GM10847 (cell line): ENCODE data around the gene CCNB1IP1.

Source experiments
- POLR2A ChIP-seq: IDR thresholded peaks from 2 replicates; pipeline ENCODE4 v1.6.1; 2011; ENCODE audit not compliant: insufficient read length; ENCODE audit errors: extremely low read depth

CCNB1IP1 gene

GRCh38 chr14:20343092-20343861, 10.2 kb upstream of the CCNB1IP1 start, which contains the start of gene PARP2:
TSS of gene PARP2 (plus strand) at chr14:20343635. CDS start at chr14:20343642, 7 bp downstream.
- TF ChIP-seq POLR2A: peak; percentile 97

- TF ChIP-seq POLR2A: no peak
These were observed 8.6 kb upstream of the CCNB1IP1 start for GRCh38 chr14:20341646-20342045.

- no peak for TF ChIP-seq POLR2A
These were observed 938 bp upstream of the CCNB1IP1 start for GRCh38 chr14:20334017-20334416.

GRCh38 chr14:20333494-20333841, 389 bp upstream of the CCNB1IP1 start:
- TF ChIP-seq POLR2A: no peak

DNA sequence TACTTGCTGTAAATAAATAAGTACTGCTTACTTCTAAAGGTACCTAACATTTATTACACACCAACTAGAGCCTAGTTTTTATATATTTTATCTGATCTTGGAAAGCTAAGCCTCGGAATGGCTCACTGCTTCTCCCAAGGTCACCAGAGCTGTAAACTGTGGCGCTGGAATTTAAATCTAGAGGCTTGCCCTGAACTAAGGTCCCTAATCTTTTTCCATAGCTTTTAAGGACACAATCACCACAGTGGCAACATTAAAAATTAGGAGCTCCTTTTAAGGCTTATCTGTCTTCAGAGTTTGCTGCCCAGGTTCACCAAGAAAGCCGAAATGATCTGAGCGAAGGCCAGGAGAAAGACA, 670 bp downstream of the CCNB1IP1 start:
- TF ChIP-seq POLR2A: no peak

DNA sequence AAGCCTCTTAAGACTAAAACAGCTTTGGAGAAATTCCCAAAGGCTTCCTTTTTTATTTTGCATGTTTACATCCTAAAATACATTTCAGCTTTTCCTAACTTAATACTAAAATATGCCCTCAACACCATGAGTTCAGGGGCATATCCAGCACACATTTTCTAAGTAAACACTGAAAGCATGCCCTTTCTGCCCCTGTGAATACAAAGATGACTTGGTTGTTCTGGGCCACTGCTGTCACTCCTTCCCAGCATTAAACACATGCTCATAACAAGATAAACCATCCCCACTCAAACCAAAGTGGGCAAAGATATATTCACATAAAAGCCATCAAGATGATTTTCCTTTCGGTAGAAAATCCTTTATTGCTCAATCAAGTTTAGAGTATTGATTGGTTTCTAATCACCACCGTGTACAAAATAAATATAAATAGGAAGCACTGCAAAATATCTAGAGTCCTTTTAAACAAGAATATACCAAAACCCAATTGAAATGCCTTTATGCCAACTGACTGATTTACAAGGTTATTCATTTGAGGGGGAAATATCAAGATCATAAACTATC, 1.9 kb downstream of the CCNB1IP1 start:
- no peak for TF ChIP-seq POLR2A

DNA sequence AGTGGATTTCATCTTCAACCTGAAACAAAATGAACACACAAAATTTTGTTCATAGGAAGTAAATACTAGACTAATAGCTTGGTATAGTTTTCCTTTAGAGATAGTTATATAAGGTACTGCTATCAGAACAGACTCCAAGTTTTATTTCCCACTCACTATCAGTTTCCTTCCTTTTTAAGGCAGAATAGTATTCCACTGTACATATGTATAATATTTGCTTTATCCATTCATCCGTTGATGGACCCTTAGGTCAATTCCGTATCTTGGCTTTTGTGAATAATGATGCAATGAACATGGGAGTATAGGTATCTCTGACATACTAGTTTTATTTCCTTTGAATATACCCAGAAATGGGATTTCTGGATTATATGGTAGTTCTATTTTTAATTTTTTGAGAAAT, 3.7 kb downstream of the CCNB1IP1 start:
- TF ChIP-seq POLR2A: no peak

DNA sequence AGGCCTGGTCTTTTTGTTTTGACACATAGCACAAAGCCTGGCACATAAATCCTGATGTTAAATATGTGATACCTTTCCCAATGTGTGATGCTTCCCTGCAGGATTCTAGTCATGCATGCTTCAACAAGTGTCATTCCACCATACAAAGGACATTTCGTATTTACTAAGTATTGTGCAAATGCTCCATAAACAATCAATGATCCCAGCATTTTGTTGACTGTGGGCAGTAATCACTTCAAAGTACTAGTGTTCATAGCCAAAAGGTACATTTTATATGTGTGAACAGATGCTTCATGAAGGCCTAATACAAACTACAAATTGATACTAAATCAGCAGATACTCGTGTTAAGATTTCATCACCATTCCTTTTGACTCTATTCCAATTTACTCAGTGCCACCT, 4.4 kb downstream of the CCNB1IP1 start:
- TF ChIP-seq POLR2A: no peak

DNA sequence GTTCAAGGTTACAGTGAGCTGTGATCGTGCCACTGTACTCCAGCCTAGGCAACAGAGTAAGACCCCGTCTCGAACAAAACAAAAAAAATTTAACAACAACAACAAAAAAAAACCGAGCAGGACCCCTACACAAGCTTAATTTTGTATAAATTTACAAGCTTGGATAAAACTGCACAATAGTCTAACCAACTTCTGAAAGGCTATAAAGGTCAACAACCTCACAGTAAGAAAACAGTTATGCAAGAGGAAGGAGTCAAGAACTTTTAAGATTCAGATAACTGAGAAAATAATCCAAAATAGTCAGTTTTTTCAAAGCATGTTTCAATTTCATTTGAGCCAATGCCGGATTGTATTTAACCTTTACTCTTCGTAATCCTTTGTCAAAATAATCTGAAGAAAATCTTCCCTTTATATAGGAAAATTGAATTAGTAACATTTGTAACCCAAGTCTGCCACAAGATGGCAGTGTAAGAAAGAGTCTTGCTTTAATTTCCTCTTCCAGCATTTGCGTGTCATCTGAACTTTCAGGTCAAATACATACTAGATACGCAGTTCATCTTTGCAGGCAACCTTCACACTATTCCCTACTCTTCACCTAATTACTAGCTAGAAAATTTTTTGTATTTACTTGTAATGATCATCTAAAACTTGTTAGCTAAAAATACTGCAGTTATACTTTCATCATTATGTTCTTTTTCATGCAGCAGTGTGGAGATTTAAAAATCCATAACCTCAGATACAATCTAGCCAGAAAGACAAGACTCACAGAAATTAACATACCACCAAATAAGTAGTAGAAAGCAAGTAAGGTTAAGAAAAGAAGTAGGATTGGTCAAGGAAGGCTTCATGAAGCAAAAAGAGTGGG, 5.8 kb downstream of the CCNB1IP1 start:
- no peak for TF ChIP-seq POLR2A

- no peak for TF ChIP-seq POLR2A
These were observed 15.4 kb downstream of the CCNB1IP1 start for GRCh38 chr14:20317720-20318119.

DNA sequence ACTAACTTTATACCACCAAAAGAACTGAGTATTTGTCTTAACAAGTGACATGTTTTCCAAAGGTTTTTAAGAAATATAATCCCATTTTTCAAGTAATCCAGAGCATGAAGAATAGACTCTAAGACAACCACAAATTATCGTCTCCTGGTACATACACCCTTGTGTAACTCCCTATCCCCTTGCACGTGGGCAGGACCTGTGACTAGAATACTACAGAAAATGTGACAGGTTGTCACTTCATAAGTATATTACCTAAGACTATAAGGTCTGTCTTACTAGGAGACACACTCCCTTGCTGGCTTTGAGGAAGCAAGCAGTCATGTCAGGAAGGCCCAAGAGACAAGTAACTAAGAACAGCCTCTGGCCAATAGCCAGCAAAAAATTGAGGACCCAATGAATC, 19.1 kb downstream of the CCNB1IP1 start:
- no peak for TF ChIP-seq POLR2A

DNA sequence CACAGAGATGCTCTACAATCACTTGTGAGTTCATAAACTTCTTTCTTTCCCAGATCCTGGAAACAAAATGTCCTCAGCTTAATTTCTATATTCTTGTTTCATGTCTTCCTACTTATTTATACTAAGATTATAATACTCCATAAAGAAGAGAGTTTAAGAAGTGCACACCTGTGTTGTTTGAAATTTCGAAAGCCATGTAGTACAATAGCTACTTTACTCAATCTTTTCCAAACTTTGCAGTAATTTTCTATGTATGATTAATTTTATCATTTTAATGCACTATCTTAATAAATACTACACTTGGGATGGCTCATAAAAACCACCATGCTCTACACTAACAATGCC, 27.0 kb downstream of the CCNB1IP1 start:
- TF ChIP-seq POLR2A: no peak

GRCh38 chr14:20305265-20306078, 27.6 kb downstream of the CCNB1IP1 start, which contains the start of gene TTC5:
TSS of gene TTC5 (minus strand) at chr14:20305951. CDS start at chr14:20305937, 14 bp downstream.
- TF ChIP-seq POLR2A: no peak

DNA sequence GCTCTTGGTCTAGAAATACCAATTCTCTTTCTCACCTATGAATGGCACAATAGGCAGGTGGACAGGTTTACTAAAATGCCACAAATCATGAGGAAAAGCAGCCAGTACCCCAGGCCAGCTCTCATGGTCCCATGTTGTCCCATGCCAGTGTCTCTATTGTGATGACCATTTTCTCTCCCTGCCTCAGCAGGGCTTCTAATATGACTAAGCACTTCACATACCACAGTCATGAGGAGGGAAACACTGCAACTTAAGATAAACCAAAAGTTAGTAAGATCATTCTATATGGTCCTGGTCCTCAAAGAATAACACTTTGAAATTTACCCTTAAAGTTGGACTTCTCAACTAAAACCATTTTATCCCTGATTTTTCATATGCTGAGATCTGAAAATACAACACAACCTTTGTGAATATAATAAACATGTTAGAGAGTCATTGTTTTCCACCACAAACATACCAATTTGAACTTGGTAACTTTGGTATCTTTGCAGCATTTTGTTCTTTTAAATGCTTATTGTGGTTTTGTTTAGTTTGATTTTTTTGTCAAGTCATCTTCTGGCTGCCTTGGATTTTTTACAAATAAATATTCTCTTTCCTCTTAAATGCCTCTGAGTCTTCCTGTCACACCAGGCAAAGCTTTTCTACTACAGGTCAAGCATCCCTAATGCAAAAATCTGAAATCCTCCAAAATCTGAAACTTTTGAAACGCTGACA, 30.9 kb downstream of the CCNB1IP1 start:
- TF ChIP-seq POLR2A: no peak

GRCh38 chr14:20295067-20295466, 38.0 kb downstream of the CCNB1IP1 start:
- no peak for TF ChIP-seq POLR2A
